T-helper 2 cell (primary cell): ENCODE measurements around the gene CDCA8.
"Not testable (repeated sequence)": the region's sequence is repeated elsewhere in the genome, so short reads cannot be mapped to it uniquely, and the experiment has no call there.

Source experiments
- DNase-seq, 5 experiments: peaks; one replicate each; pipeline versions ENCODE4 v3.0.0 to v3.0.0-alpha.2; 2012 to 2022

Gene CDCA8

DNA sequence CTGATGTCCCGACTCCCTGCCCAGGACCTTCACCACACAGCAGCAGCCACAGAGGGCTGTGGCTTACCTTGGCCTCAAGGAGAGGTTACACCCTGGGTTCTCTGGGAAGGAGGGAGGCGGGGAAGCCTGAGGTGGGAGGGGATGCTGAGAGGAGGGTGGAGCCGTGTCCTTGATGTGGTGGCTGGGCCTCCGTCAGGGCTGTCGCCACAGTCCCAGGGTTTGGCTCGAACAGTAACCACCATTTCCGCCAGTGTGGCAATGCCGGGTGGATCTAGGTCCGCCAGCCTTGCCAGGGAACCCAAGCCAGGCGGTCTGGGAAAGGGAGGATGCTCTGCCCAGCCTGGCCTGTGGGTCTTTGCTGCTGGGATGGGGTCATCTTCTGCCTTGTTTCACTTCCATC, 18.4 kb upstream of the CDCA8 start:
- DNase-seq, result peak in 4 of 5 experiments; percentile 36 to 78 (median 72)

GRCh38 chr1:37676281-37677142, 15.8 kb upstream of the CDCA8 start:
- no peak for DNase-seq

DNA sequence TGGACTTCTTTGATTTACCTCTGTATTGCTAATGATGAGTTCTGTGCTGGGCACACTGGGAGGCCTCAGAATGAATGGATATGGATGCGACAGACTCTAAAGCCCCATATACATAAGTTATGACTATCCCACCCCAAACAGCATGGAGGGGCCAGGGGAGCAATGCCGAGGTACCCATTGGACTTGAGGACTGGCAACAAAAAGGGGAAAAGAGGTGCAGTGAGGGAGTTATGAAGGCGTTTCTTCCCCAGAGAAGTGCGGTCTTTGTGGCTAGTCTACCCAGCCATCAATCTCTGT, 15.2 kb upstream of the CDCA8 start:
- no peak for DNase-seq

GRCh38 chr1:37677808-37678207, 14.5 kb upstream of the CDCA8 start:
- no peak for DNase-seq

DNA sequence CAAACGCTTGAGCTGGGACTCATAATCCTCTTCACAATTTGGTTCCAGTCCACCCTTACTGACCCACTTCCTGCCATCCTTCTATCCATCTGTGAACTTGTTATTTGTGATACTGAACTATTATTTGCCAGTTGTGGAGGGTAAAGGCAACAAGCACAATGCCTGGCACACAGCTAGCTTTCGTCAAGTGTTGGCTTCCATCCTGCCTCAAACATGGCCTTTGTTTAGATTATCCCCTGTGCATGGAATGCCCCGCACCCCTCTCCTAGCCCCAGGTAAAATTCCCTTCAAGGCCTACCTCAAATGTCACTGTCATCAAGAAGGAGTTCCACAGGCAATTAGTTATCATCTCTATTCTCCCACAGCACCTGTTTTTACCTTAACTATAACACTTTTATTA, 11.4 kb upstream of the CDCA8 start:
- no peak for DNase-seq

DNA sequence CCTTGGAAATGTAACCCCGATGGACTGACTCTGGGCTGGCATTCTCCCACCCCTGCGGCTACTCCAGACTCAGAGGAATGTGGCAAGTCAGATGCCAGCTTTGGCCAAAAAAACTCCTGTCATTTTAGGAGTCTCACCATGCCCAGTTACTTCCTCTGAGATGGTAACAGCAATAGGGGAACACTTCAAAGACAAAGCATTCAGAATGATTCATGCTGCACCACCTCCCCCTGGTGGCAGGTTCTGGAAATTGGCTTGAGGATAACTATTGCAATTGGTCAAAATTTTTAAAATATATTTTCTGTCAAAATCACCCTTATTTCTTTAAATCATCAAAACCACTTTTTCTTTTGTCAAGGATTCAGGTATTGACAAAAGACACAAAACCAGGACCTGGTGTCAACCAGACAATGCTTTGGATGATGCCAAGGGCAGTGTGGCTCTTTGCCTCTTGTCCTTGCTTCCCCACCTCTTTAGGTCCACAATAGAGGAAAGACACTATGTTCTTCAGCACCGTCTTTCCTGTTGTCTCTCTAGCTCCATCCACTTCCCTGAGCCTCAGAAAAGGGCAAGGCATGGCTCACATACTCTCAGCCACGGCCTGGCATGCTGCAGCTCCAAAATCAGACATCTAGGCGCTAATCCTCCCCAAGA, 9.9 kb upstream of the CDCA8 start:
- peak; percentile 41 to 67 (median 64) for DNase-seq

- not testable (repeated sequence) for DNase-seq
Measured at GRCh38 chr1:37684182-37684581, 8.1 kb upstream of the CDCA8 start.

DNA sequence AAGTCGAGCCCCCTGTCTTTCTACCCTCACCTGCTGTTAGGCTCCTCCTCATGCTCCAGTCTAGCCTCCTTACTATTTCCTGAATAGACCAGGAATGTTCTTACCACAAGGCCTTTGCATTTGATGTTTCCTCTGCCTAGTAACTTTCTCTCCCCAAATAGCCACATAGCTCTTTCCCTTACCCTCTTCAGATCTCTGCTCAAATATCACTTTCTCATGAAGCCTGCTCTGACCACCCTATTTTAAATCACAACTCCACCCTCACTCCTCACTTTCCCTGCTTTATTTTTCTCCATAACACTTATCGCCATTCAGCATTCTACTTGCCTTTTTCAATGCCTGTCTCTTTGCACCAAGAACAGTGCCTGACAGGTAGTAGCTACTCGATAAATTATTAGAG, 6.6 kb upstream of the CDCA8 start:
- DNase-seq, result no peak

- not testable (repeated sequence) for DNase-seq
Measured at GRCh38 chr1:37687764-37688163, 4.6 kb upstream of the CDCA8 start.

DNA sequence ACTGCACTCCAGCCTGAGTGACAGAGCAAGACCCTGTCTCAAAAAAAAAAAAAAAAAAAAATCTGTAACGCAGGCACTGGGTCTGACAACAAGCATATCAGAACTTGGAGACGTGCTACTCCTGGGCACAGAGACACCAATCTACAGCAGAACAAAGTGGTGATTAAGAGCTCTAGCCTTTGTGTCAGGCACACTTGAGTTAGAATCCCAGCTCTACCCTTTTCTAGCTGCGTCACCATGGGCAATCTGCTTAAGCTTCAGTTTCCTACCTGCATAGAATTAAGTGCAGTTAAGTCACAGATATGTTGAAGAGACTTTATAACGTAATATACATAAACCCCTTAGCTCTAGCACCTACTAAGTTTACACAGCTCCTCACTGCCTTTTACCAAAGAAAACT, 3.4 kb upstream of the CDCA8 start:
- DNase-seq, result no peak

DNA sequence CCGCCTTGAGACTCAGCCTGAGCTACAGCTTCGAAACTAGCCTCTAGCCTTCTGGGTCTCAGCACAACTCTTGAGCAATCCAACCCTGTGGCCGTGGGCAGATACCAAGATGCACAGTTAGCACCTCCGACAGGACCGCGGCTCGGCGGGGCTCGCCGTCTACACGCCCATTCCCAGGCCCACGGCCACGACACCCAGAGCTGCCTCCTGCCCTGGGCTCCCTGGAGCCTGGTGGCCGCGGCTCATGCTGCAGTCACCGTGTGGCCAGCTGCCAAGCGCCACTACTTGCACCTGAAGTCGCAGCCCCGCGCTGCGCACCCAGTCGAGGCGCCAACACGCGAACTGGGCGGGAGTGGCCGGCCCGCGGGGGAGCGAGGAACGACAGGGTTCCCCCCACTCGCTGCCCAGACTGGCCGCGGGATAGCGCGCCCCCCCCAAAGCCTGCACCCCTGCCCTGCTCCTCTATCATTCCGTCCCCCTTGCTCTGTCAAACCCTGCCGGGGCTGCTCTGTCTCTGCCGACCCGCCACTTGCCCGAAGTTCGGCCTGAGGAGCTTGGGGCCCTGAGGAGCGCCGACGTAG, 729 bp upstream of the CDCA8 start:
- DNase-seq, result peak in 2 of 5 experiments; percentile 14 to 48

GRCh38 chr1:37692834-37693175, 489 bp downstream of the CDCA8 start:
- no peak for DNase-seq

DNA sequence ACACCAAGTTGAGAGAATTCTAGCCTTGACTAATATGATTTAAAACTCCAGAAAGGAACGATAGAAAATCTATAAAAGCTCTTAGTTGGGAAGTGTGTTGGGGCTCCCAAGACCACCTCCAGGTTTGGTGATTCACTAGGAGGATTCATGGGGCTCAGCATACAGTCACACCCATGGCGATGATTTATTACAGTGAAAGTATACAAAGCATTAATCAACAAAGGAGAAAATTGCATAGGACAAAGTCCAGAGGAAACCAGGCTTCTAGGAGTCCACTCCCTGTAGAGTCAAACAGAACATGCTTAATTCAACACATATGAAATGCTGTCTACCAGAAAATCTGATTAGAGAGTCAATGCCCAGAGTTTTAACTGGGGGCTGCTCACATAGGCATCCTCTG, 4.8 kb downstream of the CDCA8 start:
- no peak for DNase-seq

DNA sequence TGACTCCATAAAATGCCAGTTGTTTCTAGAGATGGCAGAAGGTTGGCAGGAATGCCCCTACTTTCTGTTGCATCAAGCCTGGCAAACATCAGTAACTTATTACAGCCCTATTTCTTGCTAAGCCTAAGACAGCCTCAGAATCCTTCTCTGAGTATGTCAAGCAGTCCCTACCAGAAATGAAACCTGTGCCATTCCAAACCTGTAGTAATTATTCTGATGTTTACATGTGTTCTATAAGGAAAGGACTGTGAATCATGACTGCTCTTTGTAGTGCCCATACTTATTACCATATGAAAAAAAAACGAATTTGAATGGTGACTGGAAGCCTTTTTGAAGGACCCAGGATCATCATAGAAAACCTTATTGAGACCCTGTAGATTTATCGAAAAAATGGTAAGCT, 5.4 kb downstream of the CDCA8 start:
- DNase-seq, result no peak

DNA sequence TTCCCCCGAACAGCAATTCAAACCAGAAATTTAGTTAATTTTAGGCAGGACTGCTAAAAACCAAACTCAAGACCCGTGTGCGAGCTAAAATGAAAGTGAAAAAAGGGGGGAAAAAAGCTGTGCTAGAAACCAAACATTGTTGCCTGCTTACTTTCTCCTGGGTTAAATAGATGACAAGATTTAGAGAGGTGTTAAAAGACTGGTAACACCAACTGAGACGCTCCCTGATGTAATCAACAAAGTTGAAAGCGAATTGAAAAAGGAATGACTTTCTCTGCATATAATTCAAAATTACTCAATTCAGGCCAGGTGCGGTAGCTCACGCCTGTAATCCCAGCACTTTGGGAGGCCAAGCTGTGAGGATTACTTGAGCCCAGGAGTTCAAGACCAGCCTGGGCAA, 6.8 kb downstream of the CDCA8 start:
- DNase-seq, result peak in 1 of 5 experiments; percentile 55

GRCh38 chr1:37701051-37701450, 8.7 kb downstream of the CDCA8 start:
- DNase-seq, result no peak

- no peak for DNase-seq
Measured at GRCh38 chr1:37703061-37703460, 10.7 kb downstream of the CDCA8 start.

DNA sequence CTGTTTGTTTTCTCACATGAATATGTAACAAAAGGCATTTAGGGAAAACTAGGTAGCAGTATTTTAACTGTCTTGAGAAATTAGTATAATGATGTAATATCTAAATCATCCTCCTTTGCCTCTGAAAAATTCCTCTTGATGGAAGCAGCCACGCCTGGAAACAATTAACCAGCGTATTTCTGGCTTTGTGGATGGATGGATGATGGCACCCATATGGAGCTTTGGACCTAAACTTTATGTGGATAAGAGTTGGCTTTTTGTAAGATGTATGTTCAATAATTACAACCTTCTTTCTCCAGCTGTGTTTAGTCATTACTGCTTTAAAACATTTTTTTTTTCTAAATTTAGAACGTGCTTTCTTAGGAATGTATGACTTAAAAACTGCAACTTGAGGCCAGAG, 12.7 kb downstream of the CDCA8 start:
- DNase-seq, result no peak

- no peak for DNase-seq
Measured at GRCh38 chr1:37705399-37705798, 13.1 kb downstream of the CDCA8 start.

GRCh38 chr1:37708471-37708870, 16.2 kb downstream of the CDCA8 start:
- no peak for DNase-seq

GRCh38 chr1:37714226-37714625, 21.9 kb downstream of the CDCA8 start:
- DNase-seq, result no peak

- no peak for DNase-seq
Measured at GRCh38 chr1:37714689-37715088, 22.4 kb downstream of the CDCA8 start.

DNA sequence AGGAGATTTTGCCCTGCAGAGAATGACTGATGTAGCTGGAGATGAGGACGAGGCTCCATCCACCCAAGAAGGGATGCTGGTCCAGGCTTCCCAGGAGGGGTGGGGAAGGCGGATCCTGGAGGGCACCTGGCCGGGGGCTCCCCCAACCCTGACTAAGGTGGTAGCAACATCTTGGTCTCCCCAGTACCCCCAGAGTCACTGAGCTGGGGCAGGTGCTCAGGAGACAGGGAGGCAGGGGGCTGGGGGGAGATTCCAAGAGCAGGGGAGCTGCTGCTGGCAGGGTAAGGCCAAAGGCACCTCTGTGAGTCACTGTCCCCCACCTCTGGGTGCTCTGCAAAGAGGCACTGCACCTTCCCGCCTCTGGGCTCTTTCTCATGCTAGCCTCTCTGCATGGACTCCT, 24.0 kb downstream of the CDCA8 start:
- no peak for DNase-seq

DNA sequence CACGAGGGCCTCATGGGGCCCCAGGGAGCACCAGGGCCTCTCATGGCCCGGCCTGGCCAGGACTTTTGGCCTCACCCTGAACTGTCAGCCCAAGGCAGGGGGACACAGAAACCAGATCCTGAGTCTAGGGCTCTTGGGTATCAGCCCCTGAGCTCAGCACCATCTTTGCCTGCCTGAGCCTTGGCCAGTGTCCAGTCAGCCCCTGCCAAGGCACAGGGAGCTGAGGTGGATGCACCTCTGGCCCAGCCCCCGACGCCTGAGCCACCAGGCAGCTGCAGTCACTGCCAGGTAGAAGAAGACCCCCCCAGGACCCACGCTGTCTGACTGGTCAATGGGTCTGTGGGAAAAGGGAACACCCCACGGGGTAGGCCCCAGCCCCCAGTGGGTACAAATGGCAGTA, 25.3 kb downstream of the CDCA8 start:
- DNase-seq, result no peak
